Activated effector memory CD4-positive, alpha-beta T cell treated with anti-CD3 and anti-CD28 coated beads, Interleukin-2, amount 50 U/mL, for 16 hours (primary cell): ENCODE results near the gene CDC42EP3.

Source experiments
- DNase-seq: peaks from one replicate; pipeline ENCODE4 v3.0.0-alpha.2; 2020

The CDC42EP3 gene

DNA sequence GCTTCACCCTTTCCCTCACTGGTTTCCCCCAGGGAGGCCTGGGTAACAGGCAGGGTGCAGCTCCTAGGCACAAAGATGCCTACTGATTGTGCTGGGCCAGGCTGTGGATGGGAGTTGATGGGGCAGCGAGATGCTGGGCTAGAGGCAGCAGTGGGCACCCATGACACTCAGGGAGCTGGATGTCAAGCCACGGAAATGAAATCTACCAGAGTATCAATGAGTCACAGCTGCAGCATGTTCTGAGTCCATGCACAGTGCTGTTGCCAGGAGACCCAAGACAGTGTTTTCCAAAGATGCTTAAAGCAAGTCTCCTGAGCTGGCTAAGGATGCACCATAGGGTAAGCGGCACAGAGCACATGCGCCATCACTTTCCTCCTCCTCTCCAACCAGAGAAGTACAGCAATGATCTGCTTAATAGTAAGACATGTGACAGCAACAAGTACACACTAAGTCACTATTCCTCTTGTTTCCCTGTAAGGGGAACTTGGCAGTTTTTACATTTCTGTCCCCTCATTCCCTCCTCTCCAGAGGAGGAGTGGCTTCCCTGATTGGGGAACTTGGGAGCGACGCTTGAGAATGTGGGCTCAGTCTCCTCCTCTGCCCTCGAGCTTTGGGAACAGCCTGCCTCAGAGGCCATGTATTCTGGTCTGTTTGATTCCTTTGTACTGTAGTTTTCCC lies 57.2 kb downstream of the CDC42EP3 start:
- no peak for DNase-seq

DNA sequence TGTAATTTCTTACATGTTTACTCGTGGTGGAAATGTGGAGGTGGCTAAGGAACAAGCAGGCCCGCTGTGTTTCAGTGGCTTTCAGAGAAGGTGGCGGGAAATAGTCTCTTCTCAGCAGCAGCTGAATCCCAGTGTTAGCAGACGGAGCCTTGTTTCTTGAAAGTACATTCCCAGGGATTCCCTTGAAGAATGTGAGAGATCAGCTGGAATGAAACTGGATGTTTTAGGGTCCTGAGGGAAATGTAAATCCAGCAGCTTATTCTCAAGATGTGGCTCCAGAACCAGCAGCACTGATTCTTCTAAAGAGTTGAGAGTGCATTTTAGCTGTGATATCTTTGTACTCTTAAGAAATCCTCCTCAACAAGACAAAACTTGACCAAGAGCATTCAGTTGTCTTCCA lies 59.1 kb downstream of the CDC42EP3 start:
- DNase-seq = no peak

DNA sequence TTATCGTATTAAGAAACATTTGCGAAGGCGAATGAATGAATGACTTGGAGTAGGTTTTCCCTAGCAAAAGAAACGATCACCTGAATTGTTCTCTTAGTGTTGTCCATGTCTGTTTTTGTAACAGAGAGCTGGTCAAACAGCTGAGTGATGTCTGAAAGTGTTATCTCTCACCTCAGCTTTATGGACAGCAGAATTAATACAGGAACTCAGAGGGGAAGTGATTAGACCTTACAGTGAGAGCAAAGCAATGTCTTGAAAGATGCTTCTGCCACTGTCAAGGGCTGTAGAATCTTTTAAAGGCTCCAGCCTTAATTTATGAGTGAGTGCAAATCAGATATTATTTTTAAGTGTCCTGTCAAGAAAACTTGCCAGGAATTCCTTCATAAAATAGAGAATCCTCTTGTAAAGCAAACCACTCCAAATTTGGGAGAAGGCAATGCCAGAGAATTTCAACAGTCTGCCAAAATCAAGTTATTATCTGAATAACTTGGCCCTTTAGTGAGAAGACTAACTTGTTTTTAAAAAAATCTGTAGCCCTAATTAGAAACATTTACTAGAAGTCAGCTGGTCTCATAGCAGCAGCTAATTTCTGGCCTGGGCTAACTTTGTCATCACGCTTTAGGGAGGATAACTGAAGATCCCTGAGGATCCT lies 60.7 kb downstream of the CDC42EP3 start:
- no peak for DNase-seq

DNA sequence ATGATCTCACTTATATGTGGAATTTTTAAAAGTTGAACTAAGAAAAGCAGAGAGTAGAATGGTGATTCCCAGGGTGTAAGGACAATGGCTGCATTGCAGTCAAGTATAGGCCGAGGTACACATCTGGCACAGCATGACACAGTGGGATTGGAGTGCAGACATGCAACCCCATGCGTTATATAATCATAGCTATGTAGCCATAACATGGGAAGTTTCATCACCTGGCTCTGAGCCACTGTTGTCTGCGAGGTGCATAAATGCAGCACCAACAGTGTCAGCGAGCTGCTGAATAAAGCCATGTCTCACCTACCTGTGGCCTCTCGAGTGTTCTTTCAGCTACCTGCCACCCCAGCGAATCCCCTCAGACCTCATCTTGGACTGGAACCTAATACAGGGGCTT lies 61.7 kb downstream of the CDC42EP3 start:
- no peak for DNase-seq

DNA sequence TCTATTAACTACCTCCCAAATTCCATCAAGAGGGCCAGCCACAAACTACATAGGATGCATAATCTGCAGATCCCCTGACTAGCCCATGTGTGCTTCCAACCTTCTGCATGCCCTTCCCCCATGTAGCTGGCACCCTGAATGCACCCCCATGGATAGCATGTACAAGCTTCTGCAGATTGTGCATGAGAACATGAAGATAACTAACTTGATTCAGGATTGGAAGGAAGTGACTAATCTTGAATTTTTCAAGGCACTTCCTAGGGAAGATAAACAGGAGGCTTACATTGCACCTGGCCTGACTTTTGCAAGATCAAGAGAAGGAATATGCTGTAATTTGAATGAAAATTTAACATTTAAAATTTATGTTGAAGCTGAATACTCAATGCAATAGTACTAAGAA lies 66.7 kb downstream of the CDC42EP3 start:
- DNase-seq = no peak

DNA sequence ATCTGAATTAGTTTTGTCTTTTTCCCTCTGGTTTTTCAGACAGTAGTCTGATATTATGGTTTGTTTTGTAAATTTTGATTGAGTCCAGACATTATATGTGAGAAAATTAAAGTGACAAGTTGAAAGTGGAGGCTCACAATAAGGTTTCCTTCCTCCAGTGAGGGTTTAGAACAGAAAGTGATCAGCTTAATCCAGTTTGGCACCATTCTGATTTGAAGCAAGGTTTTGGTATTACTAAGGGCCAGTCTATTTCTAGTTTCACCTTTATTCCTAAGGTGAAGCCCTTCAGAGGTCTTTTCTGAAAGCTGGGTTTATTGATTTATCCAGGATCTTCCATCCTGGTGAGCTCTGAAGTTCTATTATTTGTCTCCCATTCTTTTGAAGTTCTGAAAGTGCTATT lies 68.7 kb downstream of the CDC42EP3 start:
- DNase-seq = no peak

DNA sequence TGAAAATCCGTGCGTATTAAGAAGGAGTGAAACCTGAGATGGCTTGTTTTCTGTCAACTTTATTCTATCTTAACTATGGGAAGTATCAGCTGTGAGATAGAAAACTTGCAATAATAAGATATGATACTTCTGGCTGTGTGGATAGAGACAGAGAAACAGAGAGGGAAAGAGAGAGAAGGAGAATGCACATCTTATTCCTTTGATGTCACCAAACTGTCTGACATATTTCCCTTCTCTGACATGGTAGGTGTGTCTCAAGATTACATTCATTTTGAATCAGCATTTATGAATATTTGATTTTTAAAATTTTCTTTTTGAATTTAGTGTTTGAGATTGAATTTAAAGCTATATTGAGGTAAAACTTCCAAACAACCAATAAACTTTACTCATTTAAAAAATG lies 69.4 kb downstream of the CDC42EP3 start:
- no peak for DNase-seq

DNA sequence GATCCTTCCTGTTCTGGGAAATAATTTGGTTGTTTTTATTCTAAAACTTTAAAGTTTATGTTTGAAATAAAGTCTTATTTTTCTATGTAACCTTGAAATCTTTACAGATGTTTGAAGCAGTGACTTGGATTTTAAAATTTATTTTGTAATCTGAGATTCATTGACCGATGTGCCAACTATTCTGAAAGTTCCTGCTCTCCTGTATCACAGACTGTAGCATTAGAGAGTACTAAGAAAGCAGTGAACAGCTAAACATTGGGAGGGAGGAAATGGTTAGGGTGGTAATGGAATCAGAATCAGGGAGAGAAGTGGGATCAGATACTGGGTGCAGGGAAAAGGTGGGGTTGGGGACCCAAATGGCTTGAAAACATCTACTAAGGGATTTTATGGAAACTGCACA lies 69.9 kb downstream of the CDC42EP3 start:
- DNase-seq = no peak

DNA sequence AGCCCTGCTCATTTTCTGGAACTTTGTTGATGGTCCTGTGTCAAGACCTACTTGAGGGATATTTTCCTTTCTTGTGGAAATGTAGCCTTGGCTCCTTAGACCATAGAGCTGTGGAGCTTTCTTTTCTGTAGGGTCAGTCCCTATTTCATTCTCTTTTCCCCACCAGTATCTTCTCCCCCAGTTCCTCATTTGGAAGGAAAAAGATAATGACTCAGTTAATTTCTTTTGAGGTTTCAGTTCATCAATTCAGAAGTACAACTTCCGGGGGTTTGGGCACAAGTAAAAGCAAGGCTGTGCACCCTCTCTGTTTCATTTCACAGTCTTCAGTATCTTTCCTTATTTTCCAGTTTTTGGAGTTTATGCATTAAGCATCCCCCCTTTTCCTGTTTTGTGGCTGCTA lies 70.7 kb downstream of the CDC42EP3 start:
- DNase-seq = no peak

DNA sequence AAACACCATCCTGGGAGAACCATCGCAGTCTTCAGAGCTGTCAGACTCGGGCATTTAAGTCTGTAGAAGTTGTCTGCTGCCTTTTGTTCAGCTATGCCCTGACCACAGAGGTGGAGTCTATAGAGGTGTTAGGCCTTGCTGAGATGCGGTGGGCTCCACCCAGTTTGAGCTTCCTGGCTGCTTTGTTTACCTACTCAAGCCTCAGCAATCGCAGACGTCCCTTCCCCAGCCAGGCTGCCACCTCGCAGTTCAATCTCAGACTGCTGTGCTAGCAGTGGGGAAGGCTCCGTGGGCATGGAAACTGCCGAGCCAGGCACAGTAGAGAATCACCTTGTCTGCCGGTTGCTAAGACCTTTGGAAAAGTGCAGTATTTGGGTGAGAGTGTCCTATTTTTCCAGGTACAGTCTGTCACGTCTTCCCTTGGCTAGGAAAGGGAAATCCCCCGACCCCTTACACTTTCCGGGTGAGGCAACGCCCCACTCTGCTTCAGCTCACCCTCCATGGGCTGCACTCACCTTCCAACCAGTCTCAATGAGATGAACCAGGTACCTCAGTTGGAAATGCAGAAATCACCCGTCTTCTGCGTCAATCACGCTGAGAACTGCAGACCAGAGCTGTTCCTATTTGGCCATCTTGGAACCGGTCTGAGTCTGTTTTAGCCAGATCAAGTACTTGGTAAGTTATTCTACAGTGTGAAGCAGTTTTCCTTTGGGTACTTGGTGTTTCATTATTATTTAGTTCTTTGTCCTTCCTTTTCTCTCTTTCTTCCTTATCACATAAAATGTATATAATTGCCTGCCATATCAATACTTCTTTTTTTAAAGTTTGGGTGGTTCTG lies 71.5 kb downstream of the CDC42EP3 start:
- DNase-seq = peak; percentile 86

DNA sequence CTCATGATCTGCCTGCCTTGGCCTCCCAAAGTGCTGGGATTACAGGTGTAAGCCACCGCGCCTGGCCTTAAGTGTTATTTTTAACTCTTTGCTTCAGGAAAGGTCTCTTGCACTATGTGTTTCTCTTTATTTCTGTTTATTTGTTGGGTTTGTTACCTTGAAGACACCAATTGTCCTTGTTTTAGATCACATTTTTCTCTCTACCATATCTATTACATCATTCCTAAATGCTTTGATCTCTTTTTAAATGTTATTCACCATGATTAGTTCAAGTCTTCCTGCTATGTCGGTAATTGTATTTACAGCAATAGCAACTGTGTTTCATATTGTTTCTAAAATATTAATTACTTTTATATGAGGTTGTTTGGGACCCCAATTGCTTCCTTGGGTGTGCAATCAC lies 77.7 kb downstream of the CDC42EP3 start:
- no peak for DNase-seq

DNA sequence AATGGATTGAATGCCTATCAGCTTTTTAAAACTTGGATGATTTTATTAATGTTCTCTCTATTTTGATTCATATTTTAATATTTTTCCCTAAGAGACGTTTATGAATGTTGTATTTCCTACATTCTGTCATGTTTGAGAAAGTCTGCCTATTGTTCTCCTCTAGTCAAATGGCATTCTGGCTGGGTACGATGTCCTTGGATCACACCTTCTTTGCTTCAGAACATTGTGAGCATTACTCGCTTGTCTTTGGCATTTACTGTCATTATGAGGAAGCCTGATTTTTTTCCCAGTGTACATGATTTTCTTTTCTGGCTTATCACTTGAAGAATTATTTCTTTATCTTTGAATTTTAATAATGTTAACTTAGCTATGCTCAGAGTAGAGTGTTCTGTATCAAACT lies 78.4 kb downstream of the CDC42EP3 start:
- DNase-seq = no peak
